Bronchial epithelial cell (primary cell): Measurements from ENCODE around the gene DMRTB1. TPM values are rescaled to one million over a fixed set of nuclear protein-coding genes. Genes with fewer than 3 reads are reported as not detected.

Experiments
- DNase-seq: peaks from one replicate; pipeline ENCODE4 v3.0.0-alpha.2; 2010; ENCODE audit warnings: low read depth
- FAIRE-seq: peaks from 2 replicates; lab custom pipeline; 2011; peaks lifted over from hg19 to GRCh38; lab: Jason Lieb, UNC
- H3K27me3 ChIP-seq: 2 replicates; pipeline ENCODE4 v1.5.1; 2011; ENCODE audit warnings: low read length; ENCODE audit not compliant: control insufficient read depth, insufficient read depth
- H3K36me3 ChIP-seq: 2 replicates; pipeline ENCODE4 v1.5.1; 2011; ENCODE audit warnings: low read length; ENCODE audit not compliant: control insufficient read depth, insufficient read depth
- H3K4me3 ChIP-seq: 2 replicates; pipeline ENCODE4 v1.5.1; 2011; ENCODE audit warnings: mild to moderate bottlenecking, low read depth, low read length, control low read depth
- total RNA-seq: library from RNA; depleted of rRNA; stranded (reverse); fragments of >200 nt; gene quantifications from 2 replicates; pipeline ENCODE4 v1.2.1, GENCODE V29; 2014
- TF ChIP-seq, protein P1 (sequence below): IDR thresholded peaks from 2 replicates; pipeline ENCODE4 v1.5.1; 2011; ENCODE audit warnings: mild to moderate bottlenecking, moderate library complexity, low read length, control low read depth, inconsistent platforms; ENCODE audit not compliant: insufficient read depth, severe bottlenecking

The DMRTB1 gene
- total RNA-seq, 1 donor from 2014 or later, result not detected

- FAIRE-seq (no peak), DNase-seq (no peak)
- Histone ChIP-seq H3K4me3 (no peak overlapping the region), H3K36me3 (no peaks in the 10 kb centered on the region), H3K27me3 (peaks cover 2% of the 10 kb centered on the region)
- TF ChIP-seq, protein P1, sequence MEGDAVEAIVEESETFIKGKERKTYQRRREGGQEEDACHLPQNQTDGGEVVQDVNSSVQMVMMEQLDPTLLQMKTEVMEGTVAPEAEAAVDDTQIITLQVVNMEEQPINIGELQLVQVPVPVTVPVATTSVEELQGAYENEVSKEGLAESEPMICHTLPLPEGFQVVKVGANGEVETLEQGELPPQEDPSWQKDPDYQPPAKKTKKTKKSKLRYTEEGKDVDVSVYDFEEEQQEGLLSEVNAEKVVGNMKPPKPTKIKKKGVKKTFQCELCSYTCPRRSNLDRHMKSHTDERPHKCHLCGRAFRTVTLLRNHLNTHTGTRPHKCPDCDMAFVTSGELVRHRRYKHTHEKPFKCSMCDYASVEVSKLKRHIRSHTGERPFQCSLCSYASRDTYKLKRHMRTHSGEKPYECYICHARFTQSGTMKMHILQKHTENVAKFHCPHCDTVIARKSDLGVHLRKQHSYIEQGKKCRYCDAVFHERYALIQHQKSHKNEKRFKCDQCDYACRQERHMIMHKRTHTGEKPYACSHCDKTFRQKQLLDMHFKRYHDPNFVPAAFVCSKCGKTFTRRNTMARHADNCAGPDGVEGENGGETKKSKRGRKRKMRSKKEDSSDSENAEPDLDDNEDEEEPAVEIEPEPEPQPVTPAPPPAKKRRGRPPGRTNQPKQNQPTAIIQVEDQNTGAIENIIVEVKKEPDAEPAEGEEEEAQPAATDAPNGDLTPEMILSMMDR, result no peak
These were observed 18.7 kb downstream of the DMRTB1 start for GRCh38 chr1:53477651-53478501.

DNA sequence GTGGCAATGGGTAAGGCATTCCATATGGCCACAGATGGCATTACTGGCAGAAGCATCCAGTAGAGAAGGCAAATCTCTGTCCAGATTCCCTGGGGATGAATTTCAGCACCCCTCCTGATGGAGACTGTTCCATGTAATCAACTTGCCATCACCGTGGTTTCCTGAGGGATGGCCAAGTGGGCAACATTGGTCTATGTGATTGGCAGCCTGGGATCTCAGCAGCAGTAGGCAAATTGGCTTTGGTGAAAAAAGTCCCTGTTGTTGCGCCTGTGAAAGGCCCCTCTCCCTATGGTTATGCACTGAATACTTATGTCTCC lies 19.3 kb downstream of the DMRTB1 start:
- TF ChIP-seq, protein P1, result no peak
- no peak overlapping the region for H3K4me3 ChIP-seq
- no peaks in the 10 kb centered on the region for H3K36me3 ChIP-seq
- DNase-seq, result no peak
- FAIRE-seq, result no peak
- peaks cover 2% of the 10 kb centered on the region for H3K27me3 ChIP-seq

GRCh38 chr1:53480678-53481077 lies 21.5 kb downstream of the DMRTB1 start:
- FAIRE-seq (no peak), DNase-seq (no peak)
- Histone ChIP-seq H3K36me3 (no peaks in the 10 kb centered on the region), H3K27me3 (peaks cover 2% of the 10 kb centered on the region), H3K4me3 (no peak overlapping the region)
- TF ChIP-seq, protein P1, result no peak

GRCh38 chr1:53481456-53481855 lies 22.3 kb downstream of the DMRTB1 start:
- no peak overlapping the region for H3K4me3 ChIP-seq
- TF ChIP-seq, protein P1, result no peak
- FAIRE-seq (peak; percentile 91), DNase-seq (no peak)
- H3K27me3 ChIP-seq, result peaks cover 2% of the 10 kb centered on the region
- H3K36me3 ChIP-seq, result no peaks in the 10 kb centered on the region

DNA sequence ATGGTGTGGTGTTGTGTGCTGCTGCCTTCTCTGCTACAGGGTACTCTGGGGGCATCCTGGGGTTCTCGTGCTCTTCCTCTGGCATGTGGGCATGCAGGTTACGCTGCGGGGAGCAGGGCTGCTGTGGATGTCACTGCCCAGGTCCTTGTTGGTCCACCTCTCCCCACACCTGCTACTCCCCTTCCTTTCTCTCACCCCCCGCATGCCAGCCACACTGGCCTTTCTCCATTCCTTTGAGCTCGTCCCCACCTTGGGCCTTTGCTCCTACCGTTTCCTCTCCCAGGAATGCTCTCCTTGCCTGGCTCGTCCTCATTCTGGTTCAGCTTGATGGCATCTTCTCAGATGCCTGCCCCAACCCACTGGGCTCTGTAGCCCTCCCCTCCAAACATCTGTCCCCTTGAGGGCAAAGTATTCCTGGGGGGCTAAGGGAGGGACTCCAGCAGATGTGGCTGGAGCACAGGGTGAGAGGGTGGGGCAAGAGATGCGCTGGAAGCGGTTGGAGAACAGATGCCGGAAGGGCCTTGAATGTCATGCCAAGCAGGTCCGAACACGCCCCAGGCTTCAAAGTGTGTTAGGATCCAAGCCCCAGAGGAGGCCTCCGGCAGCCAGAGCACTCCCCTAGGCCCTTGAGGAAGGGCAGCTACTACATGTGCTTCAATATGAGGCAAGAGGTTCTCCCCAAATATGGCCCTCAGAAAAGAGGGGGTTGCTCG lies 23.4 kb downstream of the DMRTB1 start:
- DNase-seq, result peak; percentile 37
- TF ChIP-seq, protein P1, result no peak

More for the DNA sequence above, 23.4 kb downstream of the DMRTB1 start:
- no peak for FAIRE-seq
- no peaks in the 10 kb centered on the region for H3K36me3 ChIP-seq
- H3K27me3 ChIP-seq, result peaks cover 4% of the 10 kb centered on the region
- H3K4me3 ChIP-seq, result no peak overlapping the region
